ENCODE data around the gene PIGO.

PIGO gene

GRCh38 chr9:35096035-35096849 is at the start of gene PIGO:
TSS of gene PIGO (minus strand) at chr9:35096591. CDS start at chr9:35095565, 1,026 bp downstream.
- DNase-seq: peak; percentile 95

DNA sequence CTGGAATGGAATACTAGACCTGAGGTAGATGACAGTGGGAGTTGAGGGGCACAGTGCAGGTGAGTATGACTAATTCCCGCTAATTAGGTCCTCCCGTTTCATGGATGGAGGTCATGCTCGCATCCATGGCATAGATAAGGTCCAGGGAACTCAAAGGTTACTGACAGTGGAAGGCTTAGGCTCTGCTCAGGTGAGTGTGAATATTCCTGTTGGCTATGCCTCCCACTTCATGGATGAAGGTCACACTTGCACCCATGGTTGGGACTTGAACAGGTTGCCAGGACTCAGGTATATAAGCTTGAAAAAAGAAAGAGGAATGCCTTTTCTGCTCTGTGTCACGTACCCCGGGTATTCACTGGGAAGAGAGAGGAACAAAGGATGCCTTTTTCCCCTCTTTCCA is 45.6 kb upstream of the PIGO start:
- DNase-seq: no peak

GRCh38 chr9:35140093-35140492 is 43.7 kb upstream of the PIGO start:
- no peak for DNase-seq

DNA sequence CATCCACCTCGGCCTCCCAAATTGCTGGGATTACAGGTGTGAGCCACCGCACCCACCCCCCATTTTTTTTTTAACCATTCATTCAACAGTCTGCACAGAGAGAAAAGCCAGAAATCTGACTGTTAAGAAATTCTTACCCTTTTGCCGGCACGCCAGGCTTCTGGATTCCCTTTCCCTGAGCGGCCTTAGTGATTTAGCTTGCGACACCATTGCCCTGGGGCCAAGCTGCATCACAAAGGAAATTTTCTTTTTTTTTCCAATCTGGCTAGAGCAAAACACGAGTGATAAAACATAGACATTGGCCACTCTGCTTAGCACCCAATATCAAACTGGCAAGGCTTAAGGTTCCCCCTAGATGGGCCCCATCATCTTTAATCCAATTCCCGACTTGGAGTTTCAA is 40.5 kb upstream of the PIGO start:
- no peak for DNase-seq

GRCh38 chr9:35135988-35136387 is 39.6 kb upstream of the PIGO start:
- no peak for DNase-seq

GRCh38 chr9:35134920-35135319 is 38.5 kb upstream of the PIGO start:
- DNase-seq: no peak

GRCh38 chr9:35116898-35117551 is 20.6 kb upstream of the PIGO start:
- DNase-seq: peak; percentile 97

GRCh38 chr9:35116539-35116897 is 20.1 kb upstream of the PIGO start:
- no peak for DNase-seq

DNA sequence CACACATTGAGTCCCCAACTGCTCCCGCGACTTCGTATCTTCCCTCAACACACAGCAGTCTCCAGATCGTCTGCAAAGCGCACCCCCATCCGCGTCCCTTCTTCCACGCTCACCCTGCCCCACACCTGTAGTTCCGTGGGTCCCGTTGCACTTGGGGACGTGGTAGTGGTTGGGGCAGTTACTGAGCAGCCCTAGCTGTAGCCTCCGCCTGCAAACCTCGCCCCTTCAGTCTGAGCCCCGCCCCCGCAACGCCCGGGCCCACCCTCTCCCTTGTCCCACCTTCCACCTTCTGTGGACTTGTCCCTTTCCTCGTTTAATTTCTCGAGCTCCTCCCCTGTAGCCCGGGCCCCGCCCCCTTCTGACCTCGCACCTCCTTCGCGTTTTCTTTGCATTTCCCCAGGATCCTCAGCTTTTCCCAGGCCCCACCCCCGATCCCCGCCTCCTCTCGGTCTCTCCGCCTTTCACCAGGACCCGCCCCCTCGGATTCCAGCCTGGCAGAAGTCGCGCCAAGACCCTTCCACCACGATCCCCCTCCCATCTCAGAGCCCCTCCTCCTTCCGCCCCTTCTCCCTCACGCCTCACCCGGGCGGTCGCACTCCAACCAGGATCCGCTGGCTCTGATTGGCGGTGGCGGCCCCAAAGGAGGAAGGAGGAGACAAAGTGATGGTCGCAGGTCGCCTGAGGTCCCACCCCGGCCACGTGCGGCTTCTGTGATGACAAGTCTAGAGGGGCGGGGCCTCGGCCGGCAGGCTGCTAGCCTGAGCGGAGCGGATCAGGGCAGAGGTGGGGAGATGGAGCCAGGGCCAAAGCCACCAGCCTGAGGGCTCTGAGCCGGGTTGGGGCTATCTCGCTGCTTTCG is 19.5 kb upstream of the PIGO start, which contains the start of gene ATOSB:
TSS of gene ATOSB (minus strand) at position 183 of the 859 bp plus-strand sequence. CDS start 7,588 bp downstream, outside the sequence.
- peak; percentile 99 for DNase-seq

DNA sequence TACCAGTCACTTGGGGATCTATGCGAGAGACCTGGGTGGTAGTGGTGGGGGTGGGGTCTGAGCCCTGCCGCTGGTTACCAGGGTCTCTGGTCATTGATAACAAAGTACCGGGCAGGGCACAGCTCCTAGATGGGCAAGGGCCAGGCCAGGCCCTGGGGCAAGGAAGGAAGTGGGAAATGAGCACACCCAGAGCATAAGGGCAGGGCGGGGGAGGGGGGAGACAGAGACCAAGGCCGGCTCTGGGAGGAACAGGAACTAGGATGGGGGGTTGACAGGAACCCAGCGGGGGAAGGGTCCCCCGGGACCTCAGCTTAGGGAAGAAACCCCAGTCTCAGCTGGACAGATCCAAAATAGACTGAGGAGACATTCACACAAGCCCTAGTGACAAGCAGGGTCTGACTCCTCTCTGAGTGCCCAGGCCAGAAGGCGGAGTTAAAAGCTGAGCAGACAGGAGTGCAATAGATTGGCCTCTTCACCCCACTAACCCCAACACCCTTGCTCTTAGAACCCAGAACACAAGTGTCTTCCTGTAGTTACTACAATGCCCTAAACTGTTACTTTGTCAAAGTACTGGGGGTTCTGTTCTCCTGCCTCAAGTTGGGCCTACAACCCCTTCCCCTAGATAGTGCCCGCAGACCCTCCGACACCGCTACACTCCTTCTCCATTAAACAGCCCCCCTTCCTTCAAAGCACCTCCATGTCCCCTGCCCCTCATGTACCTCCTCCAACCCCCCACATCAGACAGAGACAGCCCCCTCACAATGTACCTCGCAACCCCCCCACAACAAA is 18.6 kb upstream of the PIGO start:
- DNase-seq: peak; percentile 80

DNA sequence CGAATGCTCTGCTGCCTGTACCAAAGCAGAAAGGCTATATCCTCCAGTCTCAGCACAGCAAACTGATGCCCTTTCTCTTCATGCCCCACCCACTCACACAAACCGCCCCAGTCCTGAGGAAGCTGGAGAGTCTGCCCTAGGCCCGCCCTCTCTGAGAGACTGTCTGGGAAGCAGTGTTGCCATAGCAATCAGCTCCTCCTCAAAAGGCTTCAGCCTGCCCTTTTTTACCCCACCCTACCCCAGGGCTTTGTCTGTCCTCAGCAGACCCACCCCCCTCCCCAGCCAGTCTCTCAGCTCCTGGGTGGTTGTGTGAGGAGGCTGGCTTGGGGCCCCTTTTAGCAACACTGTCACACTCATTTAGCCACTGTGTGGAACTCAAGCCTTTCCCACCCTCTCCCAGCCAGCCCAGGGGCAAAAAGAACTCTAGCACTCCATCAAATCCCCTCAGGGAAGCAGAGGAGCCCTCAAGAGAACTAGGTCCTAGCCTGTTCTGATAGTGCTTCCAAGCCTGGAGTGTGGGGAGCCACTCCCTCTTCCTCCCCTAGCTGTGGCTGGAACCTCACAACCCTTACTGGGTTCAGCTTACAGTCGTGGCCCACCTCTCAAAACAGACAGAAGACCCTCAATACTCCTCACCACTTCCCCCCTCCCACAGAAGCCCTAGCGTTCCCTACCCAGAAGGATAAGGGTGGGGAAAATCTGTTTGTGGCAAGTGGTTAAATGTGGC is 17.9 kb upstream of the PIGO start:
- peak; percentile 97 for DNase-seq

GRCh38 chr9:35112257-35113020 is 16.0 kb upstream of the PIGO start:
- no peak for DNase-seq

- DNase-seq: peak; percentile 100
Observed at GRCh38 chr9:35111001-35111933, 14.9 kb upstream of the PIGO start.

DNA sequence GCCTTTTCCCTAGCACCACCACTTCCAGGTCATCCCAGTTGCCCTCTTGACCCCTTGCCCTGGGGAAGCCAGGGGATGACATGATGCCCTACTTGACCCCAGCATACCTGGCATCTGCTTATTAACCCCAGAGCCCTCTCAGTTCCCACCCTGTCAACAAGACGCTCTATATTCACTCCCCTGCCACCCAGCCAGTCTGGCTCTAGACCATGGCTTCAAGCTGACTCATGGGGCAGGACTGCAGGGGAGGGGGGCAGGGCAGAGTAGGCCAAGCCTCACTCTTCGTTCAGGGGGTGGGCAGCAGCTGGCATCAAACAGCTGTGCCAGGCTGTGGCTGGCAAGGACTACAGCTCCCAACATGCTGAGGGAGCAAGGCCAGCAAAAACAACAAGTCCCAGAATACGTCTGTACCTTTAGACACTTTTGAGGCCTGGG is 14.0 kb upstream of the PIGO start:
- DNase-seq: peak; percentile 80

DNA sequence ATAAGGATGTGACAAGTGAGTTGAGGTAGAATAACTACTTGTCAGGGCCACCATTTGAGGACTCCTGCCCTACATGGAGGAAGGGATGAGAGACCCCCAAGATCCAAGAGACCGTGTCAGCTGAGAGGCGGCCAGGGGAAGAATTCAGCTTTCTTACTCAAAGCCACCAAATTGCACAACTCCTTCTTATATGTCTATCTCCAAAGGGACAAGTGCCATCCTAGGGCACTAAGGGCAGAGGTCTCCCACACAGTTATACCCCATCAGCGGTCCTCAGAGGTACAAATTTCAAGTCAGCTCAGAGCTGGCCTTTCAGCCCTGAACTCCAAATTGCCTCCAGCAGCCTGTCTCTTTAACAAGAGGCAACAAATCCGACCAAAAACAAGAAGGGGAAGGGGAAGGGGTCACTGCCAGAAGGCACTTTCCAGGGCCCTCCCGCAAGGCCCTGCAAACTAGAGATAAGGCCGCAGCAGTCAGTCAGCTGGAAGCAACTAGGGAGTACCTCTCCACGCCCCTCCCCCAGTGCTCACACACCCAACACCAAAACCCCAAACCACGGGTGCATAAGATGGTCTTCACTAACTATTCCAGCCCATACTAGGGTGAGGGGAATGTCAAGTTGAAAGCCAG is 12.7 kb upstream of the PIGO start:
- peak; percentile 98 for DNase-seq

- no peak for DNase-seq
Observed at GRCh38 chr9:35108461-35108860, 12.1 kb upstream of the PIGO start.

GRCh38 chr9:35107297-35108290 is 11.2 kb upstream of the PIGO start:
- no peak for DNase-seq

DNA sequence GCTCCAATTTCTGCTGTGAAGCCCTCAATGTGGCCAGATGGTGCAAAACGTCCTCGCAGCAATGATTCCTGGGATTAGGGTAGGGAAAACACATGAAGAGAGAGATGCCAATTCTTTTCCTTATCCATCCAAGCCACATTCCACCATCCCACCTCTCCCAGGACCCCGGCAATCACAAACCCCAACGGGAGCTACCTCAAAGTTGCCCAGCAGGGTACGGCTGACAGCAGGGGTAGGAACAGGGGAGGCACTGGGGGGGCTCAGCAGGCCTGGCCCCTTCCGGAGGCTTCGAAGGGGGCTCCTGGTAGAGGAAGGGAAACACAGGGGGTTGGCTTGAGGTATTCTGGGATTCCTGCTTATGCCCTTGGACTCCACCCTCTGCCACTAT is 9.9 kb upstream of the PIGO start:
- DNase-seq: no peak
